GM11168 (cell line): Measurements from ENCODE around the gene KCND2.
"Not testable (repeated sequence)": the region's sequence is repeated elsewhere in the genome, so short reads cannot be mapped to it uniquely, and the experiment has no call there.

Source experiments
- in situ Hi-C: fragments of 300-500 bp; cut with MboI; formaldehyde crosslinking; loops from one replicate; pipeline ENCODE4 v1.12.0; 2022; ENCODE audit warnings: low sequenced_read_pairs; ENCODE audit not compliant: unreplicated experiment

Gene KCND2

DNA sequence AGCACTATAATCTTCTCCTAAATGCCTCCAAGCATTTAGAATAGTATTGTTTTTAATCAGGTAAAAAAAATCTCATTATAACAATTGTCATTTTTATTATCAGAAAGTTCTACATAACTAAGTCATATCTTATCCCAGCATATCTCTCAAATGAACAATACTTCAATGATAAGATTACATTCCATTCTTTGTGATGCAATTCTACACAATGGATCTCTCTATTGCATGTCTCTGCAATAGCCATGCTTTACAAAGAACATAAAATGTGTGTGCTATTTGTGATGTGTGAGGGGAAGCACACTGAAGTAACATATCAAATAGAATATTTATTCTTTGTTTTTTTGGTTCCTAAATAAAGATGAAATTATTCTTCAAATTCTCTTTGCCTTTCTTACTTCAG, 389.3 kb downstream of the KCND2 start:
- in situ Hi-C loops, result no loop called here

DNA sequence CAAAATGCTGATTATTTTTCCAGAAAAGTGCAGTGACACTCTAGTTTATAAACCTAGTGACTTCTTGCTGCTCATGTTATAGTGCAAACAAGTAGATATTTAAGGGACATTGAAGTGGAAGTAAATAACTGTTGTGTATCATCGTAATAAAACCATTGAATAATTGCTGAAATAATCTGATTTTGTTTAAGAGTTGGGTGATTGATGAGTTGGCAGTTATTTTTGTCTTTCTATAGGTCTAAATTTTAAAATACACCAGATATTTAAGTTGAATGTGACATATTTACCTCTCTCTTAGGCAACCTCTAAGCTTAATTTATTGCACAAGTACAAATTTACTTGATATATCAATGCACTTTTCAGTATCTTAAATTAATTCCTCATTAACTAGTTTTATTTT, 392.1 kb downstream of the KCND2 start:
- in situ Hi-C loops, result no loop called here

DNA sequence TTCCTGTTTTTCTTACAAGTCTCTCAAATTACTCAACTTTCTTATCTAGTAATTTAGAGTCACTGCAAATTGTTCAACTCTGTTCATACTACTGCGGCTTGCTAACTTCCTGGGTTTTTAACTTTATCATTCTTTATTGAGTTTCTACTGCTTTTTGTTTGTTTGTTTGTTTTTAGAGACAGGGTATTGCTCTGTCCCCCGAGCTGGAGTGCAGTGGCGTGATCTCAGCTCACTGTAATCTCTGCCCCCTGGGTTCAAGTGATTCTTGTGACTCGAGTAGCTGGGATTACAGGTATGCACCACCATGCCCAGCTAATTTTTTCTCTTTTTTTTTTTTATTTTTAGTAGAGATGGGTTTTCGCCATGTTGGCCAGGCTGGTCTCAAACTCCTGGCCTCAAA, 402.1 kb downstream of the KCND2 start:
- in situ Hi-C loops, result no loop called here

DNA sequence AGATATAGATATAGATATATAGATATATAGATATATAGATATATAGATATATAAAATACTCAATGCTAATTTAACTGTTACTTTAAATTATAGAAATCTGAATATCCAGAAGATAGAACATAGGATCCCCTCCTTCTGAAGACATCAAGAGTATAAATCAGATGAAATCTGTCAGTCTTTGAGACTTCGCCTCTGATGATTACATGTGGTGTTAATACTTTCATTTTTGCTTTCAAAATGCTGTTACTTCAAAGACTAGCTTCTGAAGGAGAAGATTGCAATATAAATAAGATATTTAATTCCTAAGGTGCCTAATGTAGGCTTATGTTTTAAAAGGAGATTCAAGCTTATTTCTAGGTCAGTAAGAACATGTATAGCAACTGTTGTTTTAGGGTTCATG, 404.6 kb downstream of the KCND2 start:
- in situ Hi-C loops, result no loop called here

DNA sequence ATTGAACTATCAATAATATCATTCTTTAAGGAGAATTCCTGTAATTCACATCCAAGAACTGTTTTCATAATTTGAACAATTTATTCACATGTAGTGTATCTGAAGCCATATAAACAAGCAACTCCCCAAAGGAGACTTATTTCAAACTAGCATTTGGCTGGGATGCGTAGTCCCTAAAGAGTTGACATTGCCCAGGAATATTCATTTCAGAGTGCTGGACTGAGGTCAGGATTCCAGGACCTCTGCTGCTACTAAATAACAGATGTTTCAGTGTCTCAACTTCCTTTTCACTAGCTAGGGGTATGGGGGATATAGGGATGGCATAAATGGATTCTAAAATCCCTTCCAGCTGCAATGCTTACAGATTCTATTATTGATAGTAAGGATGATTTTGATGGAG, 408.0 kb downstream of the KCND2 start:
- in situ Hi-C loops, result no loop called here

DNA sequence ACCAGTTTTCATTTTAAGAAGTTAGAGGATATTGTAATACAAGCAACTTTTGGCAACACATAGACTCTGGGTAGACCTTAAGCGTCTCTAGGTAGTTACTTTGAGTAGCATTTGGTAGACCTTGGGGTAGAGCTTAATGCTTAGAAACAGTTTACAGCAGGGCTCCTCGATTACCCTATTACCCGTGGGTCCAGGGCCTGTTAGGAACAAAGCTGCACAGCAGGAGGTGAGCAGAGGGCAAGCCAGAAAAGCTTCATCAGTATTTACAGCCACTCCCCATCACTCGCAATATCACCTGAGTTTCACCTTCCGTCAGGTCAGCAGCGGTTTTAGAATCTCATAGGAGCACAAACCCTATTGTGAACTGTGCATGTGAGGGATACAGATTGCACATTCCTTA, 411.5 kb downstream of the KCND2 start:
- in situ Hi-C loops, result no loop called here

DNA sequence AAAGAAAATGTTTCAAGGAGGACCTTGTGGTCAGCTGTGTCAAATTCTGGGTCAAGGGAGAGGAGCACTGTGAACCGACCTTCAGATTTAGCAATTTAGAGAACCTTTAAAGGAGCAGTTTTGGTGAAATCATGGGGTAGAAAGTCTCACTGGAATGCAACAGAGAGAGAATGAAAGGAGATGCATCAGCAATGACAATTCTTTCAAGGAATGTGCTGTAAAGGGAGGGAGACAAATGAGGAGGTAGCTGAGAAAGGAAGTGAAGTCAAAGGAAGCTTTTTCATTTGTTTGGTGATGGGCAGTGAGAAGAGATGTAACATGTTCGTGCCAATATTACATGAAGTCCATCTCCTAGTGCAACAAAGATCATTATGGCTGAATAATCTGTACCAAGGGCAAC, 418.9 kb downstream of the KCND2 start:
- in situ Hi-C loops, result no loop called here

DNA sequence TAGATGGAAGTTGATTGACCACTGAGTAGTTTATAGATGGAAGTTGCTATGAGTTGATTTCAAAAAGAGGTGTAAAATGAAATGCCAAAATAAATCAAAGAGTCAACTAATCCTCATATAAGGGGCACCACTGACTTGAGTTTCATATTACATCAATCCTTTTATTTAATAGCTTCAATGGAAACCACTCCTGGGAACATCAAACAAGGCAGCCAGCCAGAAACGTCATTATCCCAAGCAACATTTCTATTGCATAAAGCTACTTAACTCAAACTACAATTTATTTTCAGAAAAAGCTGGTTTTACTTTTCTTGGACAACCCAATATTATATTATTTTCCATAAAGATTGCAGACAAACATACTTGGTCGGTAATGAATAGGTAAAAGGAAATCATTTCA, 422.9 kb downstream of the KCND2 start:
- in situ Hi-C loops, result no loop called here

DNA sequence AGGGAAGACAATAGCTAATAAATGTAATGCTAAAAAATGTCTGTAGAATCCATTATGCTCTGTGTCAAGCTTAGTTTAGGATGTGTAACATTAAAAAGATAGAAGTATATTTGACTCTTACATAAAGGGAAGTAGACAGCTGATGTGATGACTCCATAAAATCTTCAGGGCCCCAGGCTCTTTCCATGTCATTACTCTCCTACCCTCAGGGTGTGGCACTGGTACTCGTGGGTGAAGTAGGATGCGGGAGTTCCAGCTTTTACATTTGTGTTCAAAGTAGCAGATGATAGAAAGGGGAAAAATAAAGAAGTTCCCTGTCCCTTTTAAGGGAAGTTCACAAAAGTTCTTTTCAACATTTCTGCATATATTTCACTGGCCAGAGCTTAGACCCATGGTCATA, 427.8 kb downstream of the KCND2 start:
- in situ Hi-C loops, result no loop called here

DNA sequence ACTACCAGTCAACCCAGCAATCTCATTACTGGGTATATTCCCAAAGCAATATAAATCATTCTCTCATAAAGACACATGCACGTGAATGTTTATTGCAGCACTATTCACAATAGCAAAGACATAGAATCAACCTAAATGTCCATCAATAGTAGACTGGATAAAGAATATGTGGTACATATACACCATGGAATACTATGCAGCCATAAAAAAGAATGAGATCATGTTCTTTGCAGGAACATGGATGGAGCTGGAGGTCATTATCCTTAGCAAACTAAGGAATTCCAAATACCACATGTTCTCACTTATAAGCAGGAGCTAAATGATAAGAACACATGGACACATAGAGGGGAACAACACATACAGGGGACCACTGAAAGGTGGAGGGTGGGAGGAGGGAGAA, 429.4 kb downstream of the KCND2 start:
- in situ Hi-C loops, result not testable (repeated sequence)

DNA sequence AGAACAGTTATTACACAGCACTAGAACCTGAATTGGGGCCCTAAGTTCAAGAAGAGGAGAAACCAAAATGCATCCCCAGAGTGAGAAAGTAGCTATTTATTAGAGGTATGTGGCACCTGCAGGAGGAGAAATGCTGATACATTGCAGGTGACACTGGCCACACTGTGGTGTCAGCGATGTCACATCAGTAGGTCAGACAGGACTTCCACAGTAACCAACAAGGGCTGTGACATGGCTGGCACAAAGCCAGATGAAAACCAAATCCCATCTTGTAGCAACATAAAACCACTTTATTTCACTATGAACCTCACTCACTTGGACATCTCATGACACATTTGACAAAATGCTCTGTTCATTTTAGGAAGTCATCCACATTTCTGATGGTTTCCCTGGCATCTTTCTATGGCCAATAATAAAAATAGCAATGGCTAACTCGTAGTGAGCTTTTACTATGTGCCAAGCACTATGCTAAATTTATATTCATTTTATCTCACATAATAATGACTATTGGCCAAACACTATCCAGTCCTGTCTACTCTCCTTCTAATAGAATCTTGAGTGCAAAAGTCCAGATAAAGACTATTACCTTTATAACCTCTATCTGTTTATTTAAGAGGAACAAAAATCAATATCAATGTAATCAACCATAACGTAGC, 430.7 kb downstream of the KCND2 start:
- in situ Hi-C loops, result no loop called here

DNA sequence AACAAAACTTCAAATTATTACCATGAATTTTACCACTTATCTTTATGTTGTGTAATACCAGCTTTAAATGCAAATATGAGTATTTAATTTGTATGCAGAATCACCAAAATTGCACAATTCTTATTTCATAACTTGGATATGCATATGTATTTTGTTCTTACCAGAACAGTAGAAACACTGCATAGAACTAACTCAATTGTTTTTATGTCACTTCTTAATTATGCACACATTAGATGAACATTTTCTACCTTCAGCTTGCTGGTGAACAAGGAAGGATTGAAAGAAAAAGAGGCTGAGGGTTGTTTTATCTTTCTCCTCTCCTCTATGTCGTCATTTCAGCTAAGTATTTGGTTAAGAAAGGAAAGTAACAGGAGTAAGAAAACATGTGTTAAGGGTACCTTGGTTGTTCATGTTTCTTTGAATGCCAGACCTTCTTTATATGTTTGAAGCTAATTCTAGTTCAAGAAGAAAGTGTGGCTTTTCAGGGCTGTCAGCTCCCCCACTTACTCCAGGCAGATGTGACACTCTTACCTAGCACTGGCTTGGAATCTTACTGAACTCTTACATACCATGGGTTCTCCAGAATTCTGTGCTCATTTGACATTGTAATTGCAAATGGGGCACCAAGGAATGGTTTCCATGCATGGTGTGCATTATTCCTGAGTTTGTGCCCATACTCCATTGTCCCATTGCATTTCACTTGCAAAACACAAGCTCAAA, 436.4 kb downstream of the KCND2 start:
- in situ Hi-C loops, result no loop called here

DNA sequence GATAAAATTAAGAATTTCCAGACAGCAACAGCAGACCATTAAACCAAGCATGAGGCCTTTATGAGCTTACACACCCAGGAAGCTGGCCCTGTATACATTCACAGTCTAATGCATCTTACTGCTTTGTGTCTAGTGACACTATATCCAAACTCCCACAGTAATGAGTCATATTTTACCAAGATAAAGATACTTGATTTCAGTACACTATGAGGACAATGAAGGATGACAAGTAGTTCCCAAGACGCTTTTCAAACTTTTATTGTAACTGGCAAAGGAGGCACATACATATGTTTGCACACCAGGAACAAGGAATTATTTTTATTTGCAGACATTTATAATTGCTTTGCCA, 437.0 kb downstream of the KCND2 start:
- in situ Hi-C loops, result no loop called here

DNA sequence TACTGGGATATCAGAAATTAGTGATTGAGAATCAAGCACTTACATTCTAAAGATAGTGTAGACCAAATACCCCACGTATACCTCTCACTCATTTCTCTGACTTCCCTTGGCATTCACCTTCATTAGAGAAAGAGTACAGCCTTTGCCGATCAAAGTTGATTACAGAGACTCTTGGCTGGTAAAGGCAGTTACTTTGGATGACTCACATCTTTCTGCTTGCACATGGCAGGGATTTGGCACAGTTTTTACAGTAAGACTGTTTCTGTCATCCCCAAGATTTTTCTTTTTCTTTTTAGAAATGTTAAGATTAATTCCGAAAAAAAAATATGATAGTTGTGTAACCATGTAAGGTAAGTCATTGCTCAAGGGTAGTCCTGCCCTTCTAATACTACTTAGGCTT, 442.0 kb downstream of the KCND2 start:
- in situ Hi-C loops, result no loop called here

DNA sequence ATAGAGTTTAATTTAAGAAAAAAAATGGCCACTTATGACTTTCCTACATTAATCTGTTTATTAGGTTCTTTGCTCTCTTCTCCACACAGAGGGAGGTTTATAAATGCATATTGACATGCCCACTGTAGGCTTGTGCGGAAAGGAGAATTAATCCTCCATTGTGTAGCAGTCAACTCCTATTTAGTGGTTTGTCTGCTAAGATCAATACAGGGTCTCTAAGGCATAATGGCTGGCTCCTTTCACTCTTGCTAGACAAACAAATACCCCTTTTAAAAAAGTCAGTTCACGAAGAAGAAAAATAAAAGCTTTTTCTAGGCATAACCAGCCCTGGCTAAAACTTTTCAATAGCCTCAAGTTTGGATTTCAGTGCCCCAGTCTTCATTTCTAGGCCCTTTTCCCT, 443.3 kb downstream of the KCND2 start:
- in situ Hi-C loops, result no loop called here

DNA sequence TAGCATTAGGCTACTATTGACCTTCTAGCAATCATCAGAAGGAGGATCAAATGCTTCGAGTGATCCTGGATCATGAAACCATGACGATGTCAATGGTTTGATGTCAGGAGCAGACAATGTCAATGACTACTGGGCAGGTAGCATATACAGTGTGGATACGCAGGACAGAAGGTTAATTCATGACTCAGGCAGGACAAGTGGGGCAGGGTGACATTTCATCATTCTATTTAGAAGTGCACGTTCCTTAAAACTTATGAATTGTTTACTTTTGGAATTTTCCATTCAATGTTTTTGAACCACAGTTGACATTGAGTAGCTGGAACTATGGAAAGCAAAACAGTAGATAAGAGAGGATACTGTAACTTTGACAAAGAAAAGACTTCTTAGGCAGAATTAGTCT, 444.2 kb downstream of the KCND2 start:
- in situ Hi-C loops, result no loop called here

DNA sequence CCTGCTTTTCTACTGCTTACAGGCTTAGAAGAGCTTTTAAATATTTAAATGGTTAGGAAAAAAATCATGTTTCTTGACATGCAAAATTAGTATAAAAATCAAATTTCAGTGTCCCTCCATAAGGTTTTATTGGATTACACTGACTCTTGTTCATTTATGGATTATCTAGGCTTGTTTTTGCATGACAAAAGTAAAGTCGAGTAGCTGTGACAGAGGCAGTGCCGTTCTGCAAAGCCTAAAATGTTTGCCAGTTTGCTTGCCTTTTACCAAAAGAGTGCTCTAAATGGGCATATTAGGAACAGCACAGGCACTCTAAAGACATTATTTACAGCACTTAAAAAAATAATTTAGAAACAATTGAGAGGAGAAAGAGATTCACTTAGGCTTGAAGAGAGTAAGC, 445.4 kb downstream of the KCND2 start:
- in situ Hi-C loops, result no loop called here

DNA sequence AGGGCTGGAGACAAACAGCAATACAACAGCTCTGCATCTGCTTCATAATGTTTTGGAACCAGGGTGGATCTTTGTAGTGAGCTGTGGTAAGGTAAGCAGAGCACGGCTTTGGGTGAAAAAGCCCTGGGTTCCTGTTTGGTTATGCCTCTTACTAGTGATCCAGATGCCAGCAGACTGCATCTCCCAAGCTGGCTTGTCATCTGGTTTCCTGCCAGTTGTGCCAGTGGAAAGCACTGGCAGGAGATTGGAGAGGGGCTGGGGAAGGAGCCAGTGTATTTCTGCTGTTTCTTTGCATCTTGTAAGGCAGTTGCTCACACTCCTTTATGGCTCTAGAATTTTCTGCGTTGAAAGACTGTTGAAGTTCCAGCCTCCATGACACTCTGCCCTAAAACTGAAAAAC, 447.3 kb downstream of the KCND2 start:
- in situ Hi-C loops, result no loop called here

DNA sequence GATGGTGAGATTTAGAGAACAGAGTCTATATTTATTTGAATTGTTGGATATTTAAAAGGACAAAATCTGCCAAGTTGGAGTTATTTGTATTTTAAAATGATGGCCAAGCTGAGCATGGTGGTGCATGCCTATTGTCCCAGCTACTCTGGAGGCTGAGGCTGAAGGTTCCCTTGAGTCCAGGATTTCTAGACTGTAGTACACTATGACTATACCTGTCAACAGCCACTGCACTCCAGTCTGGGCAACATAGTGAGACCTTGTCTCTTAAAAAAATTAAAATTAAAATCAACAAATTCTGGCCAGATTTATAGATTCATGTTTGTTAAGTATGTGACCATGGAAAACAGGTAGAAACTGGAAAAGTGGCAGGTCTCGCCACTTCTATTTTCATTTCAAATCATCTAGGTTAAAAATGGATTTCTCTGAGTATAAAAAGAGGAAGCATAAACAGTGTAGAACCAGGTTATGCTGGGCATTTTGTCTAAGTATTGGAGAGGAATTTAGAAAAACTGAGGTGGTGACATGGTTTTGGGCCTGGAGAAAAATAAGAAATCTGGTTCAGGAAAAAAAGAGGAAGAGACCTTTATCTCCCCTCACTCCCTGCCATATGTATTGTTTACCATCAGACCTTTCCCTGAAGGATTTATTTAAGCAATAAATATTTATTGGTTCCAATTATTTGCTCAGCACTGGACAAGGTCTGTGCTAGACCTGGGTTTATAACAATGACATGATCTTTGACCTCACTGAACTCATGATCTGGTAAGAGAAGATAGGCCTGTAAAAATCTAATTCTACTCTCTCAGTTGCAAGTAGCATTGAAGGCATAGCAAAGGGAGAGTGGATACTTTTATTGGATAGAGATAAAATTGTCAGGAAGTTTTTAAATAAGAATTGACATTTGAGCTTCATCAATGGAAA, 450.8 kb downstream of the KCND2 start:
- in situ Hi-C loops, result no loop called here

DNA sequence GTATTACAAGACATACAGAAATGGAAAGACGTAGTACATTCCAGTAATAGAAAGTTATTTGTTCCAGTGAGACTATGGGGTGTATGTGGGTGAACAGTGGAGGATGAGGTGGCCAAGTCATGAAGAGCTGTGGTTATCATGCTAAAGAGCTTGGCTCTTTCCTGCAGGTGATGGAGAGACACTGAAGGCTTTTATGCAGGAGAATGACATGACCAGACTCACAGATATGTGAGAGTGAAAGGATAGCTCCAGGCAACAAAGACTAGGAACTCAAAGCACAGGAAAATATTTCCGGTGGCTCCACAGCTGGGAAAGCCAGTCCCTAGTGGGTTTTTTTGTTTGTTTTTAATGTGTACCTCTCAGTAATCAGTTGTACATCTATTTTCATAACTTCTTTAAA, 451.5 kb downstream of the KCND2 start:
- in situ Hi-C loops, result no loop called here

DNA sequence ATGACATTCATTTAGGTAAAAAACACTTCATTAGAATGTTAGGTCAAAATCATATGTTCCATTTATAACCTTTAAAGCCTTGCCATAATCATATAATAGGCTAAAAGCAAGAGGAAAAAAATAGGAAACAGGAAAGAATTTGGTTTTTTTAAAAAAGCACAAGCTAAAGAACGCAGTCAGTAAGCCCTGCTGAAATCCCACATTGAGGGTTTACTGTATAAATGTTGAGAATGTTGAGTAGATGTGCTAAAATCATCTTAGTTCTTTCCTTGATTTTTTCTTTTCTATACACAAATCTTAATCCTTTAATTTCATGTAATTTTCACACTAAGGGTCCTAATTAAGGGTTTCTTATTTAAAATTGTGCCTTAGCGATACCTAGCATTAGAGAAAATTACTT, 452.0 kb downstream of the KCND2 start:
- in situ Hi-C loops, result no loop called here
